GM12892 (cell line): Measurements from ENCODE around the gene IZUMO2.

Experiments used
- POLR2A ChIP-seq: IDR thresholded peaks from 2 replicates; pipeline ENCODE4 v1.6.1; 2011; ENCODE audit warnings: low read depth, low read length, control low read depth
- POLR2AphosphoS5 ChIP-seq: IDR thresholded peaks from 2 replicates; pipeline ENCODE4 v1.6.1; 2011; ENCODE audit warnings: low read depth, low read length, control low read depth

GRCh38 chr19:50202962-50203280 lies 39.8 kb upstream of the IZUMO2 start:
- TF ChIP-seq POLR2AphosphoS5 (no peak), POLR2A (no peak)
